H1 (cell line): ENCODE results near the gene GINS2. TPM values are rescaled to one million over a fixed set of nuclear protein-coding genes. Genes with fewer than 3 reads are reported as not detected.

Source experiments
- CHD7 ChIP-seq: fragments of 300-600 bp; sonication (generic); IDR thresholded peaks from 2 replicates; pipeline ENCODE4 v1.7.1; 2012; ENCODE audit warnings: low read length, moderate library complexity, mild to moderate bottlenecking, inconsistent platforms; ENCODE audit not compliant: insufficient replicate concordance
- polyA plus RNA-seq, 7 experiments: library from polyadenylated mRNA; depleted of rRNA in 3 of 7; stranded (reverse) in 5 of 7; unstranded in 2 of 7; fragments of >200 nt in 5 of 7; fragments of 200-250 nt in 2 of 7; gene quantifications; 1 replicate in 5 of 7; 2 replicates in 1 of 7; 4 replicates in 1 of 7; pipeline versions ENCODE4 v1.2.1 to v1.2.3, GENCODE V29; 2011 to 2013; ENCODE audit warnings: missing spikeins in 2 of 7, mixed read lengths in 2 of 7
- total RNA-seq: library from RNA; stranded (reverse); fragmentation: NEBNext Ultra II Directional; extraction: Animal tissue kit (Norgen Biotek cat#: 25700); gene quantifications from 2 replicates; pipeline ENCODE4 v1.2.1, GENCODE V29; 2021

GINS2 gene
- total and polyA plus RNA-seq, 2 of the 8 experiments (the other 6 are each of a cell fraction or from before 2014, with no cell fraction given): 29.4 to 59.1 TPM

DNA sequence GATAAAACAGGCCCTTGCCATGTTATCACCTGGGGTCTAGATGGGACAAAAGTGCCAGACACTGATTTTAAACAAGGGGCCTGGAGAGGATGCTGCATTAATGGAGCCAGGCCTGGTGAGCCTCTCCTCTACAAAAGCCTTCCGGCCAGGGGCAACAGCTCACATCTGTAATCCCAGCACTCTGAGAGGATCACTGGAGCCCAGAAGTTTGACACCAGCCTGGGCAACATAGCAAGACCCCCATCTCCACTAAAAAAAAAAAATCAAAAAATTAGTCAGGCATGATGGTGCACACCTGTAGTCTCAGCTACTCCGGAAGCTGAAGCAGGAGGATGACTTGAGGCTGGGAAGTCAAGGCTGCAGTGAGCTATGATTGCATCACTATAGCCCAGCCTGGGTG is 3.5 kb downstream of the GINS2 start (continued):
- TF ChIP-seq CHD7: no peak
